SK-N-SH (cell line): Measurements from ENCODE around the gene WFDC12. TPM values are rescaled to one million over a fixed set of nuclear protein-coding genes. Genes with fewer than 3 reads are reported as not detected.

ENCODE experiments used
- CTCF ChIA-PET: fragments of 300-600, 350-600 bp; formaldehyde crosslinking; extraction: SDS; loops from one replicate; lab custom pipeline; 2021; lab: Yijun Ruan, JAX
- POLR2A ChIA-PET: fragments of 350-600 bp; sonication (Branson Sonifier 250); formaldehyde crosslinking; extraction: SDS; loops from one replicate; lab custom pipeline; 2020; ENCODE audit warnings: antibody characterized with exemption, inconsistent platforms; lab: Yijun Ruan, JAX
- DNase-seq: peaks from one replicate; pipeline ENCODE4 v3.0.0; 2012
- H2AFZ ChIP-seq: fragments of 200-600 bp; sonication (generic); 2 replicates; pipeline ENCODE4 v1.8.1; 2016; ENCODE audit warnings: antibody characterized with exemption, mild to moderate bottlenecking, low read depth
- H3F3A ChIP-seq: fragments of 200-600 bp; sonication (generic); replicated peaks from 2 replicates; pipeline ENCODE3; 2016; ENCODE audit warnings: antibody characterized with exemption, mild to moderate bottlenecking; ENCODE audit not compliant: insufficient read depth
- H3K27ac ChIP-seq, 2 experiments: fragments of 200-500 bp in 1 of 2; fragments of 200-600 bp in 1 of 2; sonication (Bioruptor generic) in 1 of 2; sonication (generic), shearing (Covaris generic) in 1 of 2; 2 replicates each; pipeline versions ENCODE4 v1.5.1 to v1.6.1; 2014 to 2016; ENCODE audit warnings: low read depth in 2 of 2, inconsistent platforms in 1 of 2, low read length in 1 of 2, mild to moderate bottlenecking in 1 of 2, mixed read lengths in 1 of 2
- H3K27me3 ChIP-seq: fragments of 200-600 bp; sonication (generic), shearing (Covaris generic); 2 replicates; pipeline ENCODE4 v1.6.1; 2016; ENCODE audit warnings: mixed run types; ENCODE audit not compliant: insufficient read depth
- H3K36me3 ChIP-seq, 2 experiments: fragments of 200-500 bp in 1 of 2; fragments of 200-600 bp in 1 of 2; sonication (Bioruptor generic) in 1 of 2; sonication (generic) in 1 of 2; replicated peaks in 1 of 2; 2 replicates each; pipeline versions ENCODE3 to v1.5.1; 2014 to 2016; ENCODE audit warnings: low read length in 1 of 2, mild to moderate bottlenecking in 1 of 2; ENCODE audit not compliant: insufficient read depth in 2 of 2, control insufficient read depth in 1 of 2
- H3K4me1 ChIP-seq, 2 experiments: fragments of 200-500 bp in 1 of 2; fragments of 200-600 bp in 1 of 2; sonication (Bioruptor generic) in 1 of 2; sonication (generic), shearing (Covaris generic) in 1 of 2; 2 replicates each; pipeline versions ENCODE4 v1.5.1 to v1.6.1; 2014 to 2016; ENCODE audit warnings: low read depth in 1 of 2, low read length in 1 of 2, mixed run types in 1 of 2; ENCODE audit not compliant: insufficient read depth in 2 of 2, control insufficient read depth in 1 of 2
- H3K4me2 ChIP-seq: fragments of 200-600 bp; sonication (generic), shearing (Covaris generic); 2 replicates; pipeline ENCODE4 v1.6.1; 2017; ENCODE audit warnings: mixed run types
- H3K4me3 ChIP-seq, 2 experiments: fragments of 200-500 bp in 1 of 2; fragments of 200-600 bp in 1 of 2; sonication (Bioruptor generic) in 1 of 2; sonication (generic), shearing (Covaris generic) in 1 of 2; 2 replicates each; pipeline versions ENCODE4 v1.5.1 to v1.8.1; 2014 to 2016; ENCODE audit warnings: low read depth in 2 of 2, inconsistent platforms in 1 of 2, low read length in 1 of 2, mild to moderate bottlenecking in 1 of 2, mixed read lengths in 1 of 2, moderate library complexity in 1 of 2
- H3K79me2 ChIP-seq: fragments of 200-600 bp; sonication (generic); 2 replicates; pipeline ENCODE4 v1.8.1; 2017; ENCODE audit warnings: mild to moderate bottlenecking; ENCODE audit not compliant: insufficient read depth
- H3K9ac ChIP-seq: fragments of 200-600 bp; sonication (generic); 2 replicates; pipeline ENCODE4 v1.6.1; 2017; ENCODE audit warnings: mixed run types
- H3K9me2 ChIP-seq: fragments of 200-600 bp; sonication (generic); 2 replicates; pipeline ENCODE4 v1.6.1; 2017; ENCODE audit warnings: mixed run types
- H3K9me3 ChIP-seq: fragments of 200-600 bp; sonication (generic); 2 replicates; pipeline ENCODE4 v1.6.1; 2017; ENCODE audit warnings: mixed run types, mild to moderate bottlenecking, moderate library complexity
- H4K20me1 ChIP-seq: fragments of 200-600 bp; sonication (generic); 2 replicates; pipeline ENCODE4 v1.6.1; 2017; ENCODE audit warnings: mild to moderate bottlenecking, mixed run types; ENCODE audit not compliant: insufficient read depth
- CHD2 ChIP-seq: fragments of 150-350 bp; IDR thresholded peaks from 2 replicates; pipeline ENCODE4 v1.6.1; 2018; ENCODE audit warnings: low read length; ENCODE audit not compliant: partially characterized antibody
- CTCF ChIP-seq: fragments of 200-600 bp; sonication (generic); IDR thresholded peaks from 2 replicates; pipeline ENCODE4 v1.6.1; 2017; ENCODE audit warnings: antibody characterized with exemption, mild to moderate bottlenecking, moderate library complexity
- EP300 ChIP-seq, 2 experiments: IDR thresholded peaks; 2 replicates each; pipeline versions ENCODE4 v1.4.0 to v1.6.1; 2012; ENCODE audit warnings: borderline replicate concordance in 1 of 2, low read depth in 1 of 2, low read length in 1 of 2
- EZH2phosphoT487 ChIP-seq: fragments of 200-600 bp; sonication (generic); IDR thresholded peaks from 2 replicates; pipeline ENCODE4 v1.6.1; 2017; ENCODE audit warnings: low read depth, mixed run types, mild to moderate bottlenecking, antibody characterized with exemption, moderate library complexity, borderline replicate concordance
- FOXM1 ChIP-seq: IDR thresholded peaks from 2 replicates; pipeline ENCODE4 v1.4.0; 2012; ENCODE audit warnings: low read depth, mild to moderate bottlenecking
- GABPA ChIP-seq: IDR thresholded peaks from 2 replicates; pipeline ENCODE4 v1.4.0; 2012; ENCODE audit warnings: low read depth, mild to moderate bottlenecking
- GATA2 ChIP-seq: sonication (generic); formaldehyde crosslinking; IDR thresholded peaks from 2 replicates; pipeline ENCODE4 v1.5.0; 2020; ENCODE audit warnings: mild to moderate bottlenecking, missing genetic modification reagents
- JUND ChIP-seq: IDR thresholded peaks from 2 replicates; pipeline ENCODE4 v1.4.0; 2012
- NFIC ChIP-seq: IDR thresholded peaks from 2 replicates; pipeline ENCODE4 v1.4.0; 2012; ENCODE audit warnings: borderline replicate concordance
- RAD21 ChIP-seq: IDR thresholded peaks from 2 replicates; pipeline ENCODE4 v1.6.1; 2012; ENCODE audit warnings: mild to moderate bottlenecking, low read length
- REST ChIP-seq: IDR thresholded peaks from 2 replicates; pipeline ENCODE4 v1.6.1; 2012; ENCODE audit warnings: mild to moderate bottlenecking, low read depth, low read length, moderate library complexity
- RFX5 ChIP-seq: IDR thresholded peaks from 2 replicates; pipeline ENCODE4 v1.6.1; 2012; ENCODE audit warnings: mild to moderate bottlenecking, improper control_type of control experiment, low read length
- SIN3A ChIP-seq: IDR thresholded peaks from 2 replicates; pipeline ENCODE4 v1.6.1; 2012; ENCODE audit warnings: low read depth, mild to moderate bottlenecking, low read length, moderate library complexity, borderline replicate concordance
- SMC3 ChIP-seq: IDR thresholded peaks from 2 replicates; pipeline ENCODE4 v1.6.1; 2012; ENCODE audit warnings: low read depth, low read length, improper control_type of control experiment
- TCF12 ChIP-seq: IDR thresholded peaks from 2 replicates; pipeline ENCODE4 v1.4.0; 2012
- USF2 ChIP-seq: fragments of 150-350 bp; IDR thresholded peaks from 2 replicates; pipeline ENCODE4 v1.6.1; 2017; ENCODE audit warnings: antibody characterized with exemption, low read length, low read depth, borderline replicate concordance
- ZBTB33 ChIP-seq: IDR thresholded peaks from 2 replicates; pipeline ENCODE4 v1.4.0; 2012; ENCODE audit warnings: low read depth, borderline replicate concordance
- WGBS: methylation state at CpG from one replicate; pipeline ENCODE4 v1.1.6; 2017; ENCODE audit warnings: low lambda C conversion rate; 5-methylcytosine and 5-hydroxymethylcytosine counted together
- polyA plus RNA-seq, 3 experiments: library from polyadenylated mRNA; depleted of rRNA; stranded (reverse); fragments of >200 nt; gene quantifications; 2 replicates each; pipeline ENCODE4 v1.2.3, GENCODE V29; 2012

WFDC12 gene
- polyA plus RNA-seq, 1 of the 3 experiments (the other 2 are of a cell fraction), result not detected

GRCh38 chr20:45094864-45095574 lies 29.2 kb downstream of the WFDC12 start:
- Histone ChIP-seq H3K9me2 (no peaks in the 10 kb centered on the region), H3F3A (no peaks in the 10 kb centered on the region), H3K9me3 (no peaks in the 10 kb centered on the region), H3K27ac (no peak overlapping the region), H3K27me3 (no peaks in the 10 kb centered on the region), H3K4me1 (peaks cover 0 to 4% of the 10 kb centered on the region in 2 experiments; a peak in 1 of 4 replicates), H3K9ac (no peak overlapping the region; the same call in 1 of the 2 replicates), H3K79me2 (no peaks in the 10 kb centered on the region), H3K36me3 (no peaks in the 10 kb centered on the region), H3K4me3 (no peak overlapping the region), H3K4me2 (no peak overlapping the region), H4K20me1 (no peaks in the 10 kb centered on the region), H2AFZ (no peak overlapping the region)
- WGBS, result 97% methylated on average over 5 of the region's 11 CpGs
- POLR2A ChIA-PET, result no interaction called here
- TF ChIP-seq SMC3 (no peak), CTCF (no peak), REST (no peak), CHD2 (no peak), RFX5 (no peak), TCF12 (no peak), EP300 (IDR thresholded peaks at IDR 0.05; ENCODE audit: borderline replicate concordance in 1 of 2, low read depth in 1 of 2, low read length in 1 of 2) (no peak), RAD21 (no peak), ZBTB33 (no peak), GATA2 (no peak), NFIC (no peak), EZH2phosphoT487 (no peak), FOXM1 (no peak), GABPA (no peak), SIN3A (no peak), JUND (no peak), USF2 (no peak)
- CTCF ChIA-PET, result interaction anchor here (0.7 to 9.3 kb wide), 39 partner anchors 9 to 1489 kb away, joined by 3 to 158 read pairs (median 6); partner anchors contain the start of genes STK4, WFDC12 and WFDC5
- DNase-seq, result no peak
